K562 (cell line): ENCODE data around the gene KIF17. TPM values are rescaled to one million over a fixed set of nuclear protein-coding genes. Genes with fewer than 3 reads are reported as not detected.

Experiments
- ATAC-seq: fragments of 200-7000 bp; cut with Tn5 transposase; 3 replicates; pipeline ENCODE4 v1.9.1; 2020; ENCODE audit warnings: moderate library complexity
- BruUV-seq: library from RNA; stranded (reverse); fragments of 400-500 nt; replicated peaks from 2 replicates; lab custom pipeline; 2021; lab: Mats Ljungman, UMichigan
- CTCF ChIA-PET: fragments of 300-600 bp; formaldehyde crosslinking; extraction: SDS; loops from one replicate; lab custom pipeline; 2021; ENCODE audit warnings: low intra/inter-chr PET ratio; lab: Yijun Ruan, JAX
- POLR2A ChIA-PET: fragments of 300-600, 350-650 bp; sonication (Branson Sonifier 250); formaldehyde crosslinking; extraction: SDS; loops from one replicate; lab custom pipeline; 2021; ENCODE audit warnings: antibody characterized with exemption, inconsistent platforms; lab: Yijun Ruan, JAX
- DNase-seq, 4 experiments: peaks; one replicate each; pipeline versions ENCODE4 v3.0.0 to v3.0.0-alpha.2; 2011 to 2018; ENCODE audit warnings: low spot score in 3 of 4, mixed read lengths in 3 of 4; ENCODE audit errors: extremely low read depth in 1 of 4
- FAIRE-seq: peaks from 2 replicates; lab custom pipeline; 2011; peaks lifted over from hg19 to GRCh38; lab: Jason Lieb, UNC
- H2AFZ ChIP-seq: 2 replicates; pipeline ENCODE4 v1.6.0; 2011; ENCODE audit warnings: low read depth, low read length, control low read depth, inconsistent platforms
- H3K27ac ChIP-seq: fragments of 200-600 bp; 3 replicates; pipeline ENCODE4 v1.8.0; 2011; ENCODE audit warnings: low read depth, mild to moderate bottlenecking, control low read depth, inconsistent platforms, low read length, moderate library complexity, mixed read lengths; ENCODE audit errors: extremely low read depth
- H3K27me3 ChIP-seq, 2 experiments: fragments of 300-600 bp in 1 of 2; 2 replicates in 1 of 2; 3 replicates in 1 of 2; pipeline versions ENCODE4 v1.6.0 to v1.8.0; 2011; ENCODE audit warnings: inconsistent platforms in 2 of 2, low read length in 2 of 2, mild to moderate bottlenecking in 1 of 2, mixed read lengths in 1 of 2, moderate library complexity in 1 of 2; ENCODE audit not compliant: control insufficient read depth in 2 of 2, insufficient read depth in 2 of 2
- H3K36me3 ChIP-seq: fragments of 300-600 bp; 3 replicates; pipeline ENCODE4 v1.8.0; 2011; ENCODE audit warnings: mild to moderate bottlenecking, low read length, inconsistent platforms; ENCODE audit not compliant: control insufficient read depth, insufficient read depth
- H3K4me1 ChIP-seq, 2 experiments: fragments of 200-600 bp in 1 of 2; replicated peaks in 1 of 2; 2 replicates in 1 of 2; 3 replicates in 1 of 2; pipeline versions ENCODE4 v1.5.1 to v1.8.0; 2011; ENCODE audit warnings: inconsistent platforms in 2 of 2, low read length in 2 of 2, mild to moderate bottlenecking in 1 of 2, mixed read lengths in 1 of 2, moderate library complexity in 1 of 2; ENCODE audit not compliant: control insufficient read depth in 2 of 2, insufficient read depth in 2 of 2
- H3K4me2 ChIP-seq: 2 replicates; pipeline ENCODE4 v1.6.1; 2011; ENCODE audit warnings: low read length, control low read depth, inconsistent platforms, mixed read lengths; ENCODE audit not compliant: insufficient read depth
- H3K4me3 ChIP-seq: fragments of 200-600 bp; sonication (generic), shearing (Covaris generic); 2 replicates; pipeline ENCODE4 v1.5.1; 2016; ENCODE audit warnings: control low read depth, inconsistent platforms
- H3K79me2 ChIP-seq: fragments of 200-600 bp; 3 replicates; pipeline ENCODE4 v1.8.0; 2011; ENCODE audit warnings: low read length, inconsistent platforms; ENCODE audit not compliant: control insufficient read depth, insufficient read depth
- H3K9ac ChIP-seq, 2 experiments: 2 replicates each; pipeline versions ENCODE4 v1.6.0 to v1.6.1; 2011; ENCODE audit warnings: low read depth in 2 of 2, low read length in 2 of 2, control low read depth in 1 of 2, inconsistent platforms in 1 of 2, mild to moderate bottlenecking in 1 of 2, mixed read lengths in 1 of 2; ENCODE audit not compliant: insufficient read depth in 1 of 2
- H3K9me1 ChIP-seq: one replicate; pipeline ENCODE4 v1.6.0; 2011; ENCODE audit warnings: inconsistent platforms, mild to moderate bottlenecking, low read length, moderate library complexity; ENCODE audit not compliant: control insufficient read depth, insufficient read depth
- H3K9me3 ChIP-seq: replicated peaks from 2 replicates; pipeline ENCODE4 v1.5.1; 2011; ENCODE audit warnings: low read depth, low read length, inconsistent platforms; ENCODE audit not compliant: control insufficient read depth, insufficient read depth
- H4K20me1 ChIP-seq: replicated peaks from 2 replicates; pipeline ENCODE4 v1.6.1; 2011; ENCODE audit warnings: low read length, inconsistent platforms, mixed read lengths; ENCODE audit not compliant: control insufficient read depth, insufficient read depth
- HLTF ChIP-seq: fragments of 450-650 bp; IDR thresholded peaks from 2 replicates; pipeline ENCODE4 v1.6.1; 2016
- HNRNPH1 ChIP-seq: fragments of 200-400 bp; formaldehyde crosslinking; optimal IDR thresholded peaks from 2 replicates; pipeline ENCODE3; 2017; ENCODE audit warnings: low read depth, mild to moderate bottlenecking, low read length, moderate library complexity
- MEIS2 ChIP-seq: fragments of 450-650 bp; IDR thresholded peaks from 2 replicates; pipeline ENCODE4 v1.6.1; 2014; ENCODE audit warnings: mild to moderate bottlenecking; ENCODE audit not compliant: partially characterized antibody
- NFE2L1 ChIP-seq: fragments of 450-650 bp; IDR thresholded peaks from 2 replicates; pipeline ENCODE4 v1.6.1; 2016; ENCODE audit warnings: missing genetic modification characterization, low read depth, mild to moderate bottlenecking, missing compliant biosample characterization, moderate library complexity, borderline replicate concordance
- NRF1 ChIP-seq, 2 experiments: fragments of 450-650 bp; IDR thresholded peaks in 1 of 2; conservative IDR thresholded peaks in 1 of 2; 2 replicates each; pipeline ENCODE4 v1.6.1; 2014; ENCODE audit warnings: mild to moderate bottlenecking in 2 of 2
- ZC3H11A ChIP-seq: IDR thresholded peaks from 2 replicates; pipeline ENCODE4 v1.6.1; 2012; ENCODE audit warnings: low read depth, low read length, improper control_type of control experiment
- ZNF561 ChIP-seq: fragments of 450-650 bp; formaldehyde crosslinking; conservative IDR thresholded peaks from 2 replicates; pipeline ENCODE4 v1.4.0; 2020; ENCODE audit warnings: mild to moderate bottlenecking, moderate library complexity
- WGBS: fragments of 100-300 bp; shearing (Covaris generic); methylation state at CpG from one replicate; pipeline ENCODE4 v1.1.6; 2016; ENCODE audit warnings: low coverage, mixed read lengths; ENCODE audit not compliant: insufficient coverage; ENCODE audit errors: missing lambda C conversion rate; 5-methylcytosine and 5-hydroxymethylcytosine counted together
- in situ Hi-C: fragments of 300-500 bp; cut with MboI; formaldehyde crosslinking; loops from 4 replicates; pipeline ENCODE4 v1.15.0; 2018; ENCODE audit warnings: inconsistent platforms, mixed read lengths
- intact Hi-C: fragments of 100-400 bp; cut with micrococcal nuclease; formaldehyde crosslinking; loops from 2 replicates; pipeline ENCODE4 v1.14.2; 2022
- polyA plus RNA-seq, 8 experiments: library from polyadenylated mRNA; depleted of rRNA in 4 of 8; stranded (reverse) in 5 of 8; unstranded in 3 of 8; fragments of >200 nt; fragmentation: Nextera tagmentation in 2 of 8; fragmentation: Illumina TruSeq in 1 of 8; extraction: Ambion mirVana in 2 of 8; extraction: Trizol in 1 of 8; gene quantifications; 2 replicates each; pipeline versions ENCODE4 v1.2.1 to v1.2.3, GENCODE V29; 2011 to 2014; ENCODE audit warnings: inconsistent platforms in 1 of 8, missing spikeins in 1 of 8
- total RNA-seq, 7 experiments: library from RNA; depleted of rRNA in 6 of 7; stranded (reverse); fragments of >200 nt in 6 of 7; fragmentation: Illumina TruSeq in 2 of 7; extraction: Trizol in 2 of 7; gene quantifications; 2 replicates each; pipeline versions ENCODE4 v1.2.1 to v1.2.3, GENCODE V29; 2011 to 2021; ENCODE audit warnings: low replicate concordance in 1 of 7

KIF17 gene
- total and polyA plus RNA-seq, 9 of the 15 experiments (the other 6 are each of a cell fraction or from before 2014, with no cell fraction given), result 0.04 to 0.47 (median 0.18) TPM; not detected in 5

GRCh38 chr1:20740781-20741180 is 23.0 kb upstream of the KIF17 start:
- no peak for FAIRE-seq
- Histone ChIP-seq H3K27me3 (no peaks in the 10 kb centered on the region), H3K9me3 (no peaks in the 10 kb centered on the region), H4K20me1 (0 out of 2 replicates have a peak, but pooled peaks cover 5% of the 10 kb centered on the region), H3K27ac (no peak overlapping the region), H3K4me2 (no peak overlapping the region), H3K36me3 (peaks cover 87% of the 10 kb centered on the region), H3K9ac (no peak overlapping the region), H3K79me2 (no peaks in the 10 kb centered on the region), H3K4me1 (no peaks in the 10 kb centered on the region), H3K4me3 (no peak overlapping the region), H2AFZ (no peak overlapping the region), H3K9me1 (no peaks in the 10 kb centered on the region)
- BruUV-seq, result no TSS peak
- WGBS, result 86% methylated on average over 2 of the region's 2 CpGs
- in situ Hi-C loops, result no loop called here
- intact Hi-C loops, result no loop called here
- ChIA-PET POLR2A (interaction anchor here (0.8 to 2.3 kb wide), 3 partner anchors 11 to 46 kb away, joined by 4 to 11 read pairs (median 4); partner anchors contain the start of gene HP1BP3), CTCF (interaction anchor here (0.5 kb wide), 1 partner anchor 470 kb away, joined by 4 read pairs; no protein-coding TSS in a partner anchor)
- ATAC-seq, result no peak
- TF ChIP-seq HNRNPH1, result no peak
- no peak for TF ChIP-seq MEIS2
- TF ChIP-seq NRF1 (conservative IDR thresholded peaks at IDR 0.05 in 1 of 2, IDR thresholded peaks at IDR 0.05 in 1 of 2), result no peak
- no peak for TF ChIP-seq ZC3H11A
- no peak for TF ChIP-seq HLTF
- no peak for TF ChIP-seq ZNF561 (CRISPR knock-in tag)
- TF ChIP-seq NFE2L1 (tag), result no peak
- DNase-seq, result no peak
